ENCODE data around the gene LMTK2.

The LMTK2 gene

DNA sequence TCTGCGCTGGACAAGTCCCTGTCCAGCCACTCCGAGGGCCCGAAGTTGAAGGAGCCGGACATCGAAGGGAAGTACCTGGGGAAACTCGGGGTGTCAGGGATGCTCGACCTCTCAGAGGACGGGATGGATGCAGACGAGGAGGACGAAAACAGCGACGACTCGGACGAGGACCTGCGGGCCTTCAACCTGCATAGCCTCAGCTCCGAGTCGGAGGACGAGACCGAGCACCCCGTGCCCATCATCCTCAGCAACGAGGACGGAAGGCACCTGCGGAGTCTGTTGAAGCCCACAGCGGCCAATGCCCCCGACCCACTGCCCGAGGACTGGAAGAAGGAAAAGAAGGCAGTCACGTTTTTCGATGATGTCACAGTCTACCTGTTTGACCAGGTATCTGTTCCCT lies 87.5 kb downstream of the LMTK2 start:
- no peak for DNase-seq
- Histone ChIP-seq H3K4me3 (no peak overlapping the region), H3K9me3 (peaks cover 0 to 6% (median 4%) of the 10 kb centered on the region in 3 donors), H3K27ac (no peak overlapping the region), H3K27me3 (no peaks in the 10 kb centered on the region), H3K4me1 (no peaks in the 10 kb centered on the region), H3K36me3 (peaks cover 49 to 84% (median 70%) of the 10 kb centered on the region in 3 donors)
- intact Hi-C loops (cut with DNase I; ENCODE audit: low total_unique reads), result no loop called here
- TF ChIP-seq, protein P1, sequence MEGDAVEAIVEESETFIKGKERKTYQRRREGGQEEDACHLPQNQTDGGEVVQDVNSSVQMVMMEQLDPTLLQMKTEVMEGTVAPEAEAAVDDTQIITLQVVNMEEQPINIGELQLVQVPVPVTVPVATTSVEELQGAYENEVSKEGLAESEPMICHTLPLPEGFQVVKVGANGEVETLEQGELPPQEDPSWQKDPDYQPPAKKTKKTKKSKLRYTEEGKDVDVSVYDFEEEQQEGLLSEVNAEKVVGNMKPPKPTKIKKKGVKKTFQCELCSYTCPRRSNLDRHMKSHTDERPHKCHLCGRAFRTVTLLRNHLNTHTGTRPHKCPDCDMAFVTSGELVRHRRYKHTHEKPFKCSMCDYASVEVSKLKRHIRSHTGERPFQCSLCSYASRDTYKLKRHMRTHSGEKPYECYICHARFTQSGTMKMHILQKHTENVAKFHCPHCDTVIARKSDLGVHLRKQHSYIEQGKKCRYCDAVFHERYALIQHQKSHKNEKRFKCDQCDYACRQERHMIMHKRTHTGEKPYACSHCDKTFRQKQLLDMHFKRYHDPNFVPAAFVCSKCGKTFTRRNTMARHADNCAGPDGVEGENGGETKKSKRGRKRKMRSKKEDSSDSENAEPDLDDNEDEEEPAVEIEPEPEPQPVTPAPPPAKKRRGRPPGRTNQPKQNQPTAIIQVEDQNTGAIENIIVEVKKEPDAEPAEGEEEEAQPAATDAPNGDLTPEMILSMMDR (IDR thresholded peaks at IDR 0.05), result no peak

DNA sequence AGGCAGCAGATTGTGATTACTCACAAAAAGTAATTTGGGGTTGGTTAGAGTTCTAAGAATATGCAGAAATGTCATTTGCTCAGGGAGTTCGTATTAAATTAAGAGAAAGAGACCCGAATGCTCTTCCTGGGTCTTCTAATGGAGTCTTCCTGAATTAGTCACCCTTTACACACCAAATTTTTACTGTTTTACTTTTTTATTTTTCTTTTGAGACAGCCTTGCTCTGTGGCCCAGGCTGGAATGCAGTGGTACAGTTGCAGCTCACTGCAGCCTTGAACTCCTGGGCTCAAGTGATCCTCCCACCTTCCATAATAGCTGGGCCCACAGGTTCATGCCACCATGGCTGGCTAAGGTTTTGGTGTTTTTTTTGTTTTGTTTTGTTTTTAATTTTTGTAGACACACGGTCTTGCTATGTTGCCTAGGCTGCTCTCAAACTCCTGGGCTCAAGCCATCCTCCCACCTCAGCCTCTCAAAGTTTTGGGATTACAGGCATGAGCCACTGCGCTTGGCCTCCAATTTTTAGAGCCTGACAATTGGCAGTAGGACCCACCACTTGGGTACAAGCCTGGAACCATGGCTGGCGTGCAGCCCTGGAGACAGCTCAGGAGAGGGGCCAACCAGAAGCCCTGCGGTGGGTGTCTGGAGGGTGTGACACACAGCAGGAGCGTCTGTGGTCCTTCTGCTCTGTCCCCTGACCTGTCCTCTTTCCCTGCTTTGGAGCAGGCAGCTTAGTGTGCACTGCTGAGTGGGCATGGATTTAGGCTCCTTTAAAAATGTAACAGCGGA lies 88.2 kb downstream of the LMTK2 start:
- TF ChIP-seq, protein P1 (IDR thresholded peaks at IDR 0.05), result no peak
- H3K4me3 ChIP-seq, result no peak overlapping the region
- H3K27ac ChIP-seq, result no peak overlapping the region
- intact Hi-C loops (cut with DNase I; ENCODE audit: low total_unique reads), result no loop called here
- DNase-seq, result no peak
- H3K27me3 ChIP-seq, result no peaks in the 10 kb centered on the region
- peaks cover 43 to 82% (median 75%) of the 10 kb centered on the region in 3 donors for H3K36me3 ChIP-seq
- peaks cover 0 to 6% (median 4%) of the 10 kb centered on the region in 3 donors for H3K9me3 ChIP-seq
- no peaks in the 10 kb centered on the region for H3K4me1 ChIP-seq

DNA sequence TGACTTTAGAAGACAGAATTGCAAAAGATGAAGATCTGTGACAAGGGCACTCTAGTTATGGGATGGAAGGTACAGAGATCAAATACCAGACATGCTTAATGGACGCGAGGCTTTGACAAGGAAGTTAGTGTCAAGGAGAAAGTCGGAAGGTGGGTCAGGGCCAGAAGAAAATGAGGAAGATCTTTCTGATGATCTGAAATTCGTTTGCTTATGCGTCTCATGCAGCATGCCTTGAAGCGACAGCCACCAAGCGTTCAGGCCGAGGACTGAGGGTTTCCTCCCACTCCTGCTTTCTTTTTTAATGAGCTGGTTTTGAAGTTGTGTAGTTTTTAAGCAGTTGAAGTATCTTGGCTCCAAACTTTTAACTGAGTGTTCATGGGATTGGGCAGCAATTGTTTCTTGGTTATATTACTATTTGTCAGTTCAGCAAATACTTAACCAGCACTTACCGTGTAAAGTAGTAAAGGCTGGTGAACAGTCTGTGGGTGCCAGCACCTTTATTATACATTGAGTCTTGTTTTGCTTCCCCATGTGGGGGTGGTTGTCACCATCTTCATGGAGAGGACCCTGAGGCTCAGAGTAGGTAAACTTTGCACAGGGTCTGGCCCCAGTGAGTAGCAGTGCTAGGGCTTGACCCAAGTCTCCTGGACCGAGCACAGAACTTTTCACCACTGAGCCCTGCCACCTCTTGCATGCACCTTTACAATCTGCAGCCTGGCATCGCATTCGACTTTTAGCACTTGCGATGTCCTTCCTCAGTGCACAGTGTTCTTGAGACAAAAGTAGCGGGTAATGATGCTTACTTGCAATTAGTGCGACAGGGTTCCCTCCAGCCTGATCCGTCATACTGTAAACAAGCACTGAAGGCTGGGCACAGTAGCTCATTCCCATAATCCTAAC lies 90.3 kb downstream of the LMTK2 start:
- TF ChIP-seq, protein P1 (IDR thresholded peaks at IDR 0.05), result no peak
- Histone ChIP-seq H3K27me3 (no peaks in the 10 kb centered on the region), H3K36me3 (peaks cover 30 to 66% (median 62%) of the 10 kb centered on the region in 3 donors), H3K9me3 (peaks cover 0 to 6% (median 4%) of the 10 kb centered on the region in 3 donors), H3K4me1 (no peaks in the 10 kb centered on the region), H3K27ac (no peak overlapping the region), H3K4me3 (no peak overlapping the region)
- intact Hi-C loops (cut with DNase I; ENCODE audit: low total_unique reads), result no loop called here
- DNase-seq, result no peak

DNA sequence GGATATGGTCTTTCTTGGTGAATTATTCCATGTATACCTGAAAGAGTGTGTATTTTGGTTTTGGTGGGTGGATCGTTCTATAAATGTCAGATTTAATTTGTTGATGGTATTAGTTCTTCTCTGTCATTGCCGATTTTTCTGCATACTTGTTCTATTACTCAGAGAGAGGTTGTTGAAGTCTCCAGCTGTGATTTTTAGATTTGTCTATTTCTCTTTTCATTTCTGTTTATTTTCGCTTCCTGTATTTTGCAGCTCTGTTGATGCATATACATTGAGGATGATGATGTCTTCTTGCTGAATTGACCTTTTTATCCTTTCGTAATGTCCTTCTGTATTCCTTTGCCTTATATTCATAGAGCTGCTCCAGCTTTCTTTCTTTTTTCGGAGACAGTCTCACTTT lies 92.5 kb downstream of the LMTK2 start:
- TF ChIP-seq, protein P1 (IDR thresholded peaks at IDR 0.05), result no peak

DNA sequence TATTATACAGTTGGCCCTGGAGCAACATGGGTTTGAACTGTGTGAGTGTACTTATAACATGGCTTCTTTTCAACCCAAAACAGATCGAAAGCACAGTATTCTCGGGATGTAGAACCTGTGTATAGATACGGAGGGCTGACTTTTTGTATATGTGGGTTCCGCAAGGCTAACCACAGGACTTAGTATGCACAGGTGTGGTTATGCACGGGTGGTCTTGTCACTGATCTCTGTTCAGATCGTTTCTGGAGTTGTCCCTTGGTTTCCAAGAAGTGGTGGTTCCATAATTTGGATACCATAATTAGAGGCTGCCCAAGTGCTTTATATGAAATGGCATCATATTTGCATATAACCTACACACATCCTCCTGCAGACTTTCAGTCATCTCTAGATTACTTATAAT lies 93.7 kb downstream of the LMTK2 start:
- Histone ChIP-seq H3K36me3 (peaks cover 4 to 55% (median 54%) of the 10 kb centered on the region in 3 donors), H3K4me3 (no peak overlapping the region), H3K4me1 (no peaks in the 10 kb centered on the region), H3K9me3 (peaks cover 0 to 6% (median 4%) of the 10 kb centered on the region in 3 donors), H3K27ac (no peak overlapping the region), H3K27me3 (no peaks in the 10 kb centered on the region)
- TF ChIP-seq, protein P1 (IDR thresholded peaks at IDR 0.05), result no peak
- no peak for DNase-seq
- intact Hi-C loops (cut with DNase I; ENCODE audit: low total_unique reads), result no loop called here

More for the DNA sequence above, 92.5 kb downstream of the LMTK2 start:
- intact Hi-C loops (cut with DNase I; ENCODE audit: low total_unique reads), result no loop called here
- H3K36me3 ChIP-seq, result peaks cover 9 to 56% (median 55%) of the 10 kb centered on the region in 3 donors
- H3K9me3 ChIP-seq, result peaks cover 0 to 6% (median 4%) of the 10 kb centered on the region in 3 donors
- no peaks in the 10 kb centered on the region for H3K4me1 ChIP-seq
- no peaks in the 10 kb centered on the region for H3K27me3 ChIP-seq
- H3K27ac ChIP-seq, result no peak overlapping the region
- no peak for DNase-seq
- H3K4me3 ChIP-seq, result no peak overlapping the region
